Lung (tissue), 12 donors: ENCODE measurements around the gene LRRC8D. TPM values are rescaled to one million over a fixed set of nuclear protein-coding genes. Genes with fewer than 3 reads are reported as not detected.
"Not testable (repeated sequence)": the region's sequence is repeated elsewhere in the genome, so short reads cannot be mapped to it uniquely, and the experiment has no call there.

Experiments
- ATAC-seq: fragments of 200-7000 bp; cut with Tn5 transposase; one replicate; pipeline ENCODE4 v1.9.1; 2020; ENCODE audit warnings: moderate number of reproducible peaks; ENCODE audit not compliant: insufficient read depth, low FRiP score
- DNase-seq, 3 donors: peaks; one replicate each; pipeline ENCODE4 v3.0.0-alpha.2; 2013 to 2017
- H3K27ac ChIP-seq, 2 donors: one replicate each; pipeline ENCODE4 v1.5.1; 2013; ENCODE audit warnings: mild to moderate bottlenecking in 2 of 2, moderate library complexity in 2 of 2, control low read depth in 1 of 2, inconsistent platforms in 1 of 2, low read depth in 1 of 2, low read length in 1 of 2
- H3K27me3 ChIP-seq, 3 donors: one replicate each; pipeline ENCODE4 v1.5.1; 2013; ENCODE audit warnings: low read length in 2 of 3; ENCODE audit not compliant: control insufficient read depth in 3 of 3, insufficient read depth in 3 of 3
- H3K36me3 ChIP-seq, 4 donors: one replicate each; pipeline ENCODE4 v1.5.1; 2013; ENCODE audit warnings: low read length in 4 of 4, mild to moderate bottlenecking in 1 of 4, moderate library complexity in 1 of 4; ENCODE audit not compliant: control insufficient read depth in 4 of 4, insufficient read depth in 4 of 4
- H3K4me1 ChIP-seq, 5 donors: one replicate each; pipeline ENCODE4 v1.5.1; 2013; ENCODE audit warnings: low read length in 5 of 5, mild to moderate bottlenecking in 2 of 5, moderate library complexity in 1 of 5; ENCODE audit not compliant: control insufficient read depth in 5 of 5, insufficient read depth in 5 of 5
- H3K4me3 ChIP-seq: one replicate; pipeline ENCODE4 v1.5.1; 2013; ENCODE audit warnings: mild to moderate bottlenecking, control low read depth, moderate library complexity
- H3K9ac ChIP-seq, 2 donors: one replicate each; pipeline ENCODE4 v1.5.1; 2013; ENCODE audit warnings: low read length in 2 of 2, control low read depth in 1 of 2; ENCODE audit not compliant: insufficient read depth in 1 of 2
- H3K9me3 ChIP-seq, 4 donors: one replicate each; pipeline ENCODE4 v1.5.1; 2013; ENCODE audit warnings: low read length in 3 of 4, mild to moderate bottlenecking in 1 of 4, moderate library complexity in 1 of 4; ENCODE audit not compliant: control insufficient read depth in 4 of 4, insufficient read depth in 3 of 4
- CTCF ChIP-seq: IDR thresholded peaks from 2 replicates; pipeline ENCODE4 v1.5.1; 2012; ENCODE audit warnings: mild to moderate bottlenecking; ENCODE audit errors: control extremely low read depth, extremely low read depth
- WGBS, 2 donors: extraction: QIAGEN DNeasy Blood & Tissue Kit; methylation state at CpG; one replicate each; pipeline ENCODE4 v1.1.7; 2013; 5-methylcytosine and 5-hydroxymethylcytosine counted together
- polyA plus RNA-seq, 2 donors: library from polyadenylated mRNA; stranded (reverse); fragments of 200-250 nt; gene quantifications; one replicate each; pipeline ENCODE4 v1.2.1, GENCODE V29; 2013
- total RNA-seq, 2 donors: library from RNA; depleted of rRNA in 1 of 2; stranded (reverse); fragments of >200 nt in 1 of 2; gene quantifications; one replicate each; pipeline ENCODE4 v1.2.1, GENCODE V29; 2014 to 2021
- donor health status: control.
- donor health status: control.
- donor health status: Bipolar disorder and iron deficiency.
- donor health status: healthy.
- donor health status: DM: yes; HTN: yes; CAD: no.

Gene LRRC8D
- total and polyA plus RNA-seq, 4 donors: 5.1 to 24.2 (median 11.3) TPM

GRCh38 chr1:89975540-89976125 is 154.8 kb downstream of the LRRC8D start:
- WGBS, 2 donors: 34 to 59% methylated on average over 4 of the region's 4 CpGs
- TF ChIP-seq CTCF: no peak
- no peak for ATAC-seq

GRCh38 chr1:89978755-89979154 is 157.9 kb downstream of the LRRC8D start:
- ATAC-seq (no peak), DNase-seq (no peak)
- Histone ChIP-seq H3K27ac (no peak overlapping the region), H3K27me3 (no peaks in the 10 kb centered on the region), H3K9me3 (no peaks in the 10 kb centered on the region), H3K4me1 (no peaks in the 10 kb centered on the region), H3K36me3 (no peaks in the 10 kb centered on the region), H3K4me3 (no peak overlapping the region), H3K9ac (no peak overlapping the region)
- no peak for TF ChIP-seq CTCF
- WGBS, 2 donors: 96 to 100% methylated on average over 1 of the region's 1 CpG

More at GRCh38 chr1:89975540-89976125, 154.8 kb downstream of the LRRC8D start:
- H3K4me3 ChIP-seq: no peak overlapping the region
- no peaks in the 10 kb centered on the region for H3K4me1 ChIP-seq
- no peak overlapping the region for H3K27ac ChIP-seq
- H3K27me3 ChIP-seq: no peaks in the 10 kb centered on the region
- no peak for DNase-seq
- no peak overlapping the region for H3K9ac ChIP-seq
- H3K36me3 ChIP-seq: no peaks in the 10 kb centered on the region
- no peaks in the 10 kb centered on the region for H3K9me3 ChIP-seq

GRCh38 chr1:89980605-89981004 is 159.8 kb downstream of the LRRC8D start:
- Histone ChIP-seq H3K27me3 (no peaks in the 10 kb centered on the region), H3K9ac (no peak overlapping the region), H3K9me3 (no peaks in the 10 kb centered on the region), H3K27ac (no peak overlapping the region), H3K4me3 (no peak overlapping the region), H3K4me1 (no peaks in the 10 kb centered on the region), H3K36me3 (no peaks in the 10 kb centered on the region)
- 81 to 84% methylated on average over 4 of the region's 4 CpGs for WGBS, 2 donors
- ATAC-seq (no peak), DNase-seq (no peak)
- no peak for TF ChIP-seq CTCF

- not testable (repeated sequence) for H3K36me3 ChIP-seq, H3K4me3 ChIP-seq, H3K27ac ChIP-seq, H3K4me1 ChIP-seq, H3K27me3 ChIP-seq, ATAC-seq, DNase-seq, H3K9me3 ChIP-seq, H3K9ac ChIP-seq
- WGBS, 2 donors: 96% methylated on average over 2 of the region's 2 CpGs
These were observed 162.0 kb downstream of the LRRC8D start for GRCh38 chr1:89982846-89983245.

GRCh38 chr1:89984564-89985116 is 163.8 kb downstream of the LRRC8D start:
- not testable (repeated sequence) for H3K9me3 ChIP-seq, H3K36me3 ChIP-seq, H3K9ac ChIP-seq, H3K27me3 ChIP-seq, H3K4me3 ChIP-seq, ATAC-seq, H3K27ac ChIP-seq, H3K4me1 ChIP-seq, DNase-seq
- WGBS, 2 donors: 98 to 99% methylated on average over 21 to 31 of the region's 33 CpGs
